ENCODE results near the gene SQOR.

DNA sequence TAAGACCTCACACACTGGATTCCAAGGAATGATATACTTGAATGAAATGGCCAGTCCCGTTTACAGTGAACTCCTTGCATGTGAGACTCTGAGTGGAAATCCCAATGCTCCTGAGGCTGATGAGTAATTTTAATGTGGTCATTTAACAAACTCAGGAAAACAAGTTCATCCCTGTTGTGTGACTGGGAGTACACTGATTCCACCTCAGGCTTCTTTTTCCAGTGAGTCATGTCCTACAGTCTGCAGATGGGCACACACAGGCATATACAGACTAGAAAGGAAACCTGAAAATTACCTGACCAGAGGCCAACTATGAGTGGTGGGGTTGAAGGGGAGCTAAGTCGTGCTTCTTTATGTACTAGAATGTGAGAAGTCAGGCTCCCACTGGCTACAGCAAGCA lies 5.8 kb downstream of the SQOR start:
- TF ChIP-seq, protein P1, sequence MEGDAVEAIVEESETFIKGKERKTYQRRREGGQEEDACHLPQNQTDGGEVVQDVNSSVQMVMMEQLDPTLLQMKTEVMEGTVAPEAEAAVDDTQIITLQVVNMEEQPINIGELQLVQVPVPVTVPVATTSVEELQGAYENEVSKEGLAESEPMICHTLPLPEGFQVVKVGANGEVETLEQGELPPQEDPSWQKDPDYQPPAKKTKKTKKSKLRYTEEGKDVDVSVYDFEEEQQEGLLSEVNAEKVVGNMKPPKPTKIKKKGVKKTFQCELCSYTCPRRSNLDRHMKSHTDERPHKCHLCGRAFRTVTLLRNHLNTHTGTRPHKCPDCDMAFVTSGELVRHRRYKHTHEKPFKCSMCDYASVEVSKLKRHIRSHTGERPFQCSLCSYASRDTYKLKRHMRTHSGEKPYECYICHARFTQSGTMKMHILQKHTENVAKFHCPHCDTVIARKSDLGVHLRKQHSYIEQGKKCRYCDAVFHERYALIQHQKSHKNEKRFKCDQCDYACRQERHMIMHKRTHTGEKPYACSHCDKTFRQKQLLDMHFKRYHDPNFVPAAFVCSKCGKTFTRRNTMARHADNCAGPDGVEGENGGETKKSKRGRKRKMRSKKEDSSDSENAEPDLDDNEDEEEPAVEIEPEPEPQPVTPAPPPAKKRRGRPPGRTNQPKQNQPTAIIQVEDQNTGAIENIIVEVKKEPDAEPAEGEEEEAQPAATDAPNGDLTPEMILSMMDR (IDR thresholded peaks at IDR 0.05; ENCODE audit: insufficient read depth, low read length), result no peak
- TF ChIP-seq POLR2AphosphoS5 (IDR thresholded peaks at IDR 0.05; ENCODE audit: low read depth) (no peak), GABPA (IDR thresholded peaks at IDR 0.05; ENCODE audit: low read depth) (no peak), SPI1 (IDR thresholded peaks at IDR 0.05; ENCODE audit: borderline replicate concordance, low read depth) (no peak)
- TF ChIP-seq, protein P2, sequence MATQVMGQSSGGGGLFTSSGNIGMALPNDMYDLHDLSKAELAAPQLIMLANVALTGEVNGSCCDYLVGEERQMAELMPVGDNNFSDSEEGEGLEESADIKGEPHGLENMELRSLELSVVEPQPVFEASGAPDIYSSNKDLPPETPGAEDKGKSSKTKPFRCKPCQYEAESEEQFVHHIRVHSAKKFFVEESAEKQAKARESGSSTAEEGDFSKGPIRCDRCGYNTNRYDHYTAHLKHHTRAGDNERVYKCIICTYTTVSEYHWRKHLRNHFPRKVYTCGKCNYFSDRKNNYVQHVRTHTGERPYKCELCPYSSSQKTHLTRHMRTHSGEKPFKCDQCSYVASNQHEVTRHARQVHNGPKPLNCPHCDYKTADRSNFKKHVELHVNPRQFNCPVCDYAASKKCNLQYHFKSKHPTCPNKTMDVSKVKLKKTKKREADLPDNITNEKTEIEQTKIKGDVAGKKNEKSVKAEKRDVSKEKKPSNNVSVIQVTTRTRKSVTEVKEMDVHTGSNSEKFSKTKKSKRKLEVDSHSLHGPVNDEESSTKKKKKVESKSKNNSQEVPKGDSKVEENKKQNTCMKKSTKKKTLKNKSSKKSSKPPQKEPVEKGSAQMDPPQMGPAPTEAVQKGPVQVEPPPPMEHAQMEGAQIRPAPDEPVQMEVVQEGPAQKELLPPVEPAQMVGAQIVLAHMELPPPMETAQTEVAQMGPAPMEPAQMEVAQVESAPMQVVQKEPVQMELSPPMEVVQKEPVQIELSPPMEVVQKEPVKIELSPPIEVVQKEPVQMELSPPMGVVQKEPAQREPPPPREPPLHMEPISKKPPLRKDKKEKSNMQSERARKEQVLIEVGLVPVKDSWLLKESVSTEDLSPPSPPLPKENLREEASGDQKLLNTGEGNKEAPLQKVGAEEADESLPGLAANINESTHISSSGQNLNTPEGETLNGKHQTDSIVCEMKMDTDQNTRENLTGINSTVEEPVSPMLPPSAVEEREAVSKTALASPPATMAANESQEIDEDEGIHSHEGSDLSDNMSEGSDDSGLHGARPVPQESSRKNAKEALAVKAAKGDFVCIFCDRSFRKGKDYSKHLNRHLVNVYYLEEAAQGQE (IDR thresholded peaks at IDR 0.05; ENCODE audit: insufficient replicate concordance, low read depth), result no peak
